ENCODE results near the gene MGARP. TPM values are rescaled to one million over a fixed set of nuclear protein-coding genes. Genes with fewer than 3 reads are reported as not detected.
A peak's percentile ranks its signal among the peaks of the same experiment; 100 is the strongest.

Gene MGARP
- total and polyA plus RNA-seq, 9 of the 15 experiments (the other 6 are each of a cell fraction or from before 2014, with no cell fraction given): 0.11 to 0.45 (median 0.23) TPM; not detected in 4

GRCh38 chr4:139266583-139267257 is 13.3 kb downstream of the MGARP start (continued):
- peak; percentile 47; the same call in 1 of the 2 replicates for TF ChIP-seq FOXM1 (IDR thresholded peaks at IDR 0.05; ENCODE audit: low read depth)
- TF ChIP-seq FOXM1 (CRISPR knock-in tag; IDR thresholded peaks at IDR 0.05; ENCODE audit: low read depth): no peak
- peak; percentile 79 for TF ChIP-seq TFAP4 (CRISPR knock-in tag; IDR thresholded peaks at IDR 0.05; ENCODE audit: borderline replicate concordance)
- TF ChIP-seq, protein P1, sequence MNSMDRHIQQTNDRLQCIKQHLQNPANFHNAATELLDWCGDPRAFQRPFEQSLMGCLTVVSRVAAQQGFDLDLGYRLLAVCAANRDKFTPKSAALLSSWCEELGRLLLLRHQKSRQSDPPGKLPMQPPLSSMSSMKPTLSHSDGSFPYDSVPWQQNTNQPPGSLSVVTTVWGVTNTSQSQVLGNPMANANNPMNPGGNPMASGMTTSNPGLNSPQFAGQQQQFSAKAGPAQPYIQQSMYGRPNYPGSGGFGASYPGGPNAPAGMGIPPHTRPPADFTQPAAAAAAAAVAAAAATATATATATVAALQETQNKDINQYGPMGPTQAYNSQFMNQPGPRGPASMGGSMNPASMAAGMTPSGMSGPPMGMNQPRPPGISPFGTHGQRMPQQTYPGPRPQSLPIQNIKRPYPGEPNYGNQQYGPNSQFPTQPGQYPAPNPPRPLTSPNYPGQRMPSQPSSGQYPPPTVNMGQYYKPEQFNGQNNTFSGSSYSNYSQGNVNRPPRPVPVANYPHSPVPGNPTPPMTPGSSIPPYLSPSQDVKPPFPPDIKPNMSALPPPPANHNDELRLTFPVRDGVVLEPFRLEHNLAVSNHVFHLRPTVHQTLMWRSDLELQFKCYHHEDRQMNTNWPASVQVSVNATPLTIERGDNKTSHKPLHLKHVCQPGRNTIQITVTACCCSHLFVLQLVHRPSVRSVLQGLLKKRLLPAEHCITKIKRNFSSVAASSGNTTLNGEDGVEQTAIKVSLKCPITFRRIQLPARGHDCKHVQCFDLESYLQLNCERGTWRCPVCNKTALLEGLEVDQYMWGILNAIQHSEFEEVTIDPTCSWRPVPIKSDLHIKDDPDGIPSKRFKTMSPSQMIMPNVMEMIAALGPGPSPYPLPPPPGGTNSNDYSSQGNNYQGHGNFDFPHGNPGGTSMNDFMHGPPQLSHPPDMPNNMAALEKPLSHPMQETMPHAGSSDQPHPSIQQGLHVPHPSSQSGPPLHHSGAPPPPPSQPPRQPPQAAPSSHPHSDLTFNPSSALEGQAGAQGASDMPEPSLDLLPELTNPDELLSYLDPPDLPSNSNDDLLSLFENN (IDR thresholded peaks at IDR 0.05; ENCODE audit: low read depth in 2 of 2, low read length in 2 of 2): peak in 1 of 2 experiments; percentile 74; a peak in 2 of 4 replicates
- TF ChIP-seq MYBL2 (IDR thresholded peaks at IDR 0.05; ENCODE audit: low read depth): no peak
- TF ChIP-seq MYBL2 (CRISPR knock-in tag; IDR thresholded peaks at IDR 0.05; ENCODE audit: borderline replicate concordance): no peak
- no peak for TF ChIP-seq POU5F1 (IDR thresholded peaks at IDR 0.05; ENCODE audit: borderline replicate concordance, low read depth, low read length, partially characterized antibody)
- TF ChIP-seq SMARCA4 (IDR thresholded peaks at IDR 0.05): peak; percentile 88
- TF ChIP-seq RBM14 (IDR thresholded peaks at IDR 0.05; ENCODE audit: borderline replicate concordance, insufficient read depth, low read depth, low read length): no peak
- TF ChIP-seq ZNF583 (CRISPR knock-in tag; IDR thresholded peaks at IDR 0.05): peak; percentile 98
- TF ChIP-seq CCNT2 (IDR thresholded peaks at IDR 0.05; ENCODE audit: borderline replicate concordance, extremely low read depth, insufficient read length, low read depth, low read length): no peak
- TF ChIP-seq ZNF668 (CRISPR knock-in tag; IDR thresholded peaks at IDR 0.05): no peak
- TF ChIP-seq RBM17 (IDR thresholded peaks at IDR 0.05; ENCODE audit: borderline replicate concordance, low read depth, low read length): no peak
- peak; percentile 34; the same call in 1 of the 2 replicates for TF ChIP-seq MAFG (tag; conservative IDR thresholded peaks at IDR 0.05)
- TF ChIP-seq C11orf30 (IDR thresholded peaks at IDR 0.05; ENCODE audit: low read depth): 0 out of 2 replicates have a peak, but pooled peaks have one; percentile 30
- no peak for TF ChIP-seq BMI1 (IDR thresholded peaks at IDR 0.05; ENCODE audit: low read length)
- no peak for TF ChIP-seq GATA2 (CRISPR knock-in tag; IDR thresholded peaks at IDR 0.05)
- TF ChIP-seq HNRNPLL (IDR thresholded peaks at IDR 0.05; ENCODE audit: low read depth, low read length, poor library complexity, severe bottlenecking): no peak
- TF ChIP-seq CREM (IDR thresholded peaks at IDR 0.05; ENCODE audit: low read depth): peak; percentile 36
- TF ChIP-seq KAT7 (CRISPR knock-in tag; IDR thresholded peaks at IDR 0.05; ENCODE audit: borderline replicate concordance): no peak; the same call in 1 of the 2 replicates
- no peak for TF ChIP-seq CREB3 (tag; conservative IDR thresholded peaks at IDR 0.05; ENCODE audit: low read depth)
- peak; percentile 70 for TF ChIP-seq POLR2AphosphoS5 (IDR thresholded peaks at IDR 0.05; ENCODE audit: control insufficient read depth, insufficient read depth, low read depth, low read length)

All from K562 (cell line).